ENCODE results near the gene MED12L. TPM values are rescaled to one million over a fixed set of nuclear protein-coding genes. Genes with fewer than 3 reads are reported as not detected.

MED12L gene
- polyA plus RNA-seq, 1 of the 3 experiments (the other 2 are of a cell fraction), result 0.03 TPM

GRCh38 chr3:151282921-151283320 is 197.5 kb downstream of the MED12L start (continued):
- TF ChIP-seq USF1 (IDR thresholded peaks at IDR 0.05; ENCODE audit: borderline replicate concordance, low read depth) (no peak), MEF2A (IDR thresholded peaks at IDR 0.05; ENCODE audit: borderline replicate concordance, low read depth) (no peak), SMC3 (IDR thresholded peaks at IDR 0.05; ENCODE audit: low read depth, low read length) (peak; percentile 73)
- TF ChIP-seq, protein P1, sequence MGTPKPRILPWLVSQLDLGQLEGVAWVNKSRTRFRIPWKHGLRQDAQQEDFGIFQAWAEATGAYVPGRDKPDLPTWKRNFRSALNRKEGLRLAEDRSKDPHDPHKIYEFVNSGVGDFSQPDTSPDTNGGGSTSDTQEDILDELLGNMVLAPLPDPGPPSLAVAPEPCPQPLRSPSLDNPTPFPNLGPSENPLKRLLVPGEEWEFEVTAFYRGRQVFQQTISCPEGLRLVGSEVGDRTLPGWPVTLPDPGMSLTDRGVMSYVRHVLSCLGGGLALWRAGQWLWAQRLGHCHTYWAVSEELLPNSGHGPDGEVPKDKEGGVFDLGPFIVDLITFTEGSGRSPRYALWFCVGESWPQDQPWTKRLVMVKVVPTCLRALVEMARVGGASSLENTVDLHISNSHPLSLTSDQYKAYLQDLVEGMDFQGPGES (IDR thresholded peaks at IDR 0.05; ENCODE audit: low read depth, low read length), result no peak

- no peaks in the 10 kb centered on the region for H3K27me3 ChIP-seq (ENCODE audit: insufficient read depth)
- no peak overlapping the region for H3K27ac ChIP-seq (ENCODE audit: low read depth in 2 of 2, low read length in 1 of 2)
- H3K79me2 ChIP-seq (ENCODE audit: insufficient read depth), result no peaks in the 10 kb centered on the region
- no peaks in the 10 kb centered on the region for H3K9me2 ChIP-seq
- H3K9me3 ChIP-seq, result no peaks in the 10 kb centered on the region
- no peak for DNase-seq
- TF ChIP-seq RXRA (IDR thresholded peaks at IDR 0.05; ENCODE audit: borderline replicate concordance, low read depth) (no peak), MXI1 (IDR thresholded peaks at IDR 0.05; ENCODE audit: low read depth, low read length) (no peak), YY1 (IDR thresholded peaks at IDR 0.05; ENCODE audit: low read depth) (no peak)
- TF ChIP-seq, protein P1 (IDR thresholded peaks at IDR 0.05; ENCODE audit: low read depth, low read length), result no peak
- no peaks in the 10 kb centered on the region for H4K20me1 ChIP-seq (ENCODE audit: insufficient read depth)
- H3K4me3 ChIP-seq (ENCODE audit: low read depth in 2 of 2, low read length in 1 of 2), result no peak overlapping the region
- 38% methylated on average over 4 of the region's 4 CpGs for WGBS (ENCODE audit: low lambda C conversion rate)
- peaks cover 0 to 2% of the 10 kb centered on the region in 2 experiments; a peak in 1 of 4 replicates for H3K4me1 ChIP-seq (ENCODE audit: control insufficient read depth in 1 of 2, insufficient read depth in 2 of 2, low read depth in 1 of 2, low read length in 1 of 2)
- H3K36me3 ChIP-seq (replicated peaks in 1 of 2; ENCODE audit: control insufficient read depth in 1 of 2, insufficient read depth in 2 of 2, low read length in 1 of 2), result no peaks in the 10 kb centered on the region
- H3F3A ChIP-seq (replicated peaks; ENCODE audit: insufficient read depth), result no peaks in the 10 kb centered on the region
- H3K9ac ChIP-seq, result no peak overlapping the region
- ChIA-PET CTCF (interaction anchor here (1.0 to 2.2 kb wide), 5 partner anchors 16 to 115 kb away, joined by 3 to 17 read pairs (median 6); no protein-coding TSS in a partner anchor), POLR2A (no interaction called here)
- H3K4me2 ChIP-seq, result no peak overlapping the region
- no peak overlapping the region for H2AFZ ChIP-seq (ENCODE audit: low read depth)
Measured at GRCh38 chr3:151283387-151283786, 197.9 kb downstream of the MED12L start.

- Histone ChIP-seq H3K79me2 (ENCODE audit: insufficient read depth) (no peaks in the 10 kb centered on the region), H3K9me2 (no peaks in the 10 kb centered on the region), H3K36me3 (replicated peaks in 1 of 2; ENCODE audit: control insufficient read depth in 1 of 2, insufficient read depth in 2 of 2, low read length in 1 of 2) (no peaks in the 10 kb centered on the region), H3K4me1 (ENCODE audit: control insufficient read depth in 1 of 2, insufficient read depth in 2 of 2, low read depth in 1 of 2, low read length in 1 of 2) (peaks cover 0 to 2% of the 10 kb centered on the region in 2 experiments; a peak in 1 of 4 replicates), H3K27ac (ENCODE audit: low read depth in 2 of 2, low read length in 1 of 2) (no peak overlapping the region), H3K9ac (no peak overlapping the region), H3K9me3 (no peaks in the 10 kb centered on the region), H3F3A (replicated peaks; ENCODE audit: insufficient read depth) (no peaks in the 10 kb centered on the region), H4K20me1 (ENCODE audit: insufficient read depth) (no peaks in the 10 kb centered on the region), H3K4me3 (ENCODE audit: low read depth in 2 of 2, low read length in 1 of 2) (no peak overlapping the region), H3K4me2 (no peak overlapping the region), H2AFZ (ENCODE audit: low read depth) (no peak overlapping the region), H3K27me3 (ENCODE audit: insufficient read depth) (no peaks in the 10 kb centered on the region)
- DNase-seq, result no peak
- 62% methylated on average over 5 of the region's 5 CpGs for WGBS (ENCODE audit: low lambda C conversion rate)
- ChIA-PET CTCF (interaction anchor here (1.5 to 2.2 kb wide), 4 partner anchors 16 to 128 kb away, joined by 3 to 17 read pairs (median 8); no protein-coding TSS in a partner anchor), POLR2A (no interaction called here)
- no peak for TF ChIP-seq JUND (IDR thresholded peaks at IDR 0.05)
- TF ChIP-seq, protein P2, sequence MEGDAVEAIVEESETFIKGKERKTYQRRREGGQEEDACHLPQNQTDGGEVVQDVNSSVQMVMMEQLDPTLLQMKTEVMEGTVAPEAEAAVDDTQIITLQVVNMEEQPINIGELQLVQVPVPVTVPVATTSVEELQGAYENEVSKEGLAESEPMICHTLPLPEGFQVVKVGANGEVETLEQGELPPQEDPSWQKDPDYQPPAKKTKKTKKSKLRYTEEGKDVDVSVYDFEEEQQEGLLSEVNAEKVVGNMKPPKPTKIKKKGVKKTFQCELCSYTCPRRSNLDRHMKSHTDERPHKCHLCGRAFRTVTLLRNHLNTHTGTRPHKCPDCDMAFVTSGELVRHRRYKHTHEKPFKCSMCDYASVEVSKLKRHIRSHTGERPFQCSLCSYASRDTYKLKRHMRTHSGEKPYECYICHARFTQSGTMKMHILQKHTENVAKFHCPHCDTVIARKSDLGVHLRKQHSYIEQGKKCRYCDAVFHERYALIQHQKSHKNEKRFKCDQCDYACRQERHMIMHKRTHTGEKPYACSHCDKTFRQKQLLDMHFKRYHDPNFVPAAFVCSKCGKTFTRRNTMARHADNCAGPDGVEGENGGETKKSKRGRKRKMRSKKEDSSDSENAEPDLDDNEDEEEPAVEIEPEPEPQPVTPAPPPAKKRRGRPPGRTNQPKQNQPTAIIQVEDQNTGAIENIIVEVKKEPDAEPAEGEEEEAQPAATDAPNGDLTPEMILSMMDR (IDR thresholded peaks at IDR 0.05), result no peak
- no peak for TF ChIP-seq FOXM1 (IDR thresholded peaks at IDR 0.05; ENCODE audit: low read depth)
- TF ChIP-seq RAD21 (IDR thresholded peaks at IDR 0.05; ENCODE audit: low read length), result no peak
- no peak for TF ChIP-seq RXRA (IDR thresholded peaks at IDR 0.05; ENCODE audit: borderline replicate concordance, low read depth)
- no peak for TF ChIP-seq ZBTB33 (IDR thresholded peaks at IDR 0.05; ENCODE audit: borderline replicate concordance, low read depth)
- TF ChIP-seq MAX (IDR thresholded peaks at IDR 0.05; ENCODE audit: low read depth), result no peak
- TF ChIP-seq SMC3 (IDR thresholded peaks at IDR 0.05; ENCODE audit: low read depth, low read length), result no peak
- TF ChIP-seq EP300 (IDR thresholded peaks at IDR 0.05; ENCODE audit: borderline replicate concordance in 1 of 2, low read depth in 1 of 2, low read length in 1 of 2), result no peak
- TF ChIP-seq YY1 (IDR thresholded peaks at IDR 0.05; ENCODE audit: low read depth), result no peak
- TF ChIP-seq FOSL2 (IDR thresholded peaks at IDR 0.05; ENCODE audit: borderline replicate concordance, low read depth), result no peak
- no peak for TF ChIP-seq TEAD4 (IDR thresholded peaks at IDR 0.05; ENCODE audit: borderline replicate concordance, insufficient read depth)
- TF ChIP-seq EZH2phosphoT487 (IDR thresholded peaks at IDR 0.05; ENCODE audit: borderline replicate concordance, low read depth), result no peak
Measured at GRCh38 chr3:151283907-151284461, 198.5 kb downstream of the MED12L start.

All from SK-N-SH (cell line).